Measurements from ENCODE around the gene PRR5L. TPM values are rescaled to one million over a fixed set of nuclear protein-coding genes. Genes with fewer than 3 reads are reported as not detected.

Gene PRR5L
- total RNA-seq, 1 donor, result 0.54 TPM

DNA sequence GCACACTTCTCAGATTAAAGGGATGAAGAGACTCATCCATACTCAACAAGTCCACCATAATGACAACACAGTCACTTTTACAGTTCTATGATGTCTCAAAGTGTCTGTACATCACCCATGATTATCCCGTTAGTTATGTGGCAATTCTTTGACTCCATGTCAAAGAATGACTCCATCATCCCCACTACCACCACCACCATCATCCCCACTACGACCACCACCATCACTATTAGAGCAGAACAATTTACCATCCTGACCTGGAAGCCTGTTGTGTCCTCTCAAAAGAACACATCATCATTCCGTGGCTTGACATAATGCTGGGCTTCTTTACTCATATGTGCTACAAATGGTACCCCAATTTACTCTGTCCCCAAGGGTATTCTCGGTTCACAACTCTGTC, 13.7 kb downstream of the PRR5L start:
- DNase-seq (ENCODE audit: low read depth), result no peak
- TF ChIP-seq, protein P1, sequence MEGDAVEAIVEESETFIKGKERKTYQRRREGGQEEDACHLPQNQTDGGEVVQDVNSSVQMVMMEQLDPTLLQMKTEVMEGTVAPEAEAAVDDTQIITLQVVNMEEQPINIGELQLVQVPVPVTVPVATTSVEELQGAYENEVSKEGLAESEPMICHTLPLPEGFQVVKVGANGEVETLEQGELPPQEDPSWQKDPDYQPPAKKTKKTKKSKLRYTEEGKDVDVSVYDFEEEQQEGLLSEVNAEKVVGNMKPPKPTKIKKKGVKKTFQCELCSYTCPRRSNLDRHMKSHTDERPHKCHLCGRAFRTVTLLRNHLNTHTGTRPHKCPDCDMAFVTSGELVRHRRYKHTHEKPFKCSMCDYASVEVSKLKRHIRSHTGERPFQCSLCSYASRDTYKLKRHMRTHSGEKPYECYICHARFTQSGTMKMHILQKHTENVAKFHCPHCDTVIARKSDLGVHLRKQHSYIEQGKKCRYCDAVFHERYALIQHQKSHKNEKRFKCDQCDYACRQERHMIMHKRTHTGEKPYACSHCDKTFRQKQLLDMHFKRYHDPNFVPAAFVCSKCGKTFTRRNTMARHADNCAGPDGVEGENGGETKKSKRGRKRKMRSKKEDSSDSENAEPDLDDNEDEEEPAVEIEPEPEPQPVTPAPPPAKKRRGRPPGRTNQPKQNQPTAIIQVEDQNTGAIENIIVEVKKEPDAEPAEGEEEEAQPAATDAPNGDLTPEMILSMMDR (IDR thresholded peaks at IDR 0.05; ENCODE audit: insufficient read depth, low read length), result no peak
- no peak overlapping the region for H3K4me3 ChIP-seq (ENCODE audit: low read depth, low read length)

DNA sequence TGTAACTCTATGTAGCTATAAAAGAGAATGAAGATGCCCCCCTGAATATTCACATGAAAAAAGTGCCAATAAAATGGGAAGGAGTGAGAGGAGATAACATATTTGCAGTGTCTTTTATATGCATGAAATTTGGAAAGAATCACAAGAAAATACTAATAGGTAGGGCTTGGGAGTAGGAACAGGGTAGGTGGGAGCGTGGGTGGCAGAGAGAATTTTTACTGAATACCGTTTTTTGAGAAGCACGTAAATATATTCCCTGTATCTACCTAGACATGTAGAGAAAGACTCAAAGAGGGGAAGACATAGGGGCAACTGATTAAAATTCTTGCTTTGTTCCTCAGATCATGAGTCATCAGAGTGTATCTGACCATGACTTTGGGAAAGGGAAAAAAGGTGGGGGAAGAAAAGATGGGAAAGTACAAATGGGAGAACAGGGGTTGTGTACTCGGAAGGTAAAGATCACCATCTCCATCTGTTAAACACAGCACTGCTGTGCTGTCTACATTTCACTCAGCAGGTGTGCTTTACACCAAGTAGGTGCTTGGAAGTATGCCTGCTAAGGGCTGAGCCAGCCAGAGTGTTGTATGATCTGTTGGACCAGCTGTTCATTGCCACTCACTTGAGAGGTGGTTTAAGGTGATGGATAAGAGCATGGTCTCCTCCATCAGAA, 16.0 kb downstream of the PRR5L start:
- H3K4me3 ChIP-seq (ENCODE audit: low read depth, low read length), result no peak overlapping the region
- TF ChIP-seq, protein P1 (IDR thresholded peaks at IDR 0.05; ENCODE audit: insufficient read depth, low read length), result no peak
- no peak for DNase-seq (ENCODE audit: low read depth)

DNA sequence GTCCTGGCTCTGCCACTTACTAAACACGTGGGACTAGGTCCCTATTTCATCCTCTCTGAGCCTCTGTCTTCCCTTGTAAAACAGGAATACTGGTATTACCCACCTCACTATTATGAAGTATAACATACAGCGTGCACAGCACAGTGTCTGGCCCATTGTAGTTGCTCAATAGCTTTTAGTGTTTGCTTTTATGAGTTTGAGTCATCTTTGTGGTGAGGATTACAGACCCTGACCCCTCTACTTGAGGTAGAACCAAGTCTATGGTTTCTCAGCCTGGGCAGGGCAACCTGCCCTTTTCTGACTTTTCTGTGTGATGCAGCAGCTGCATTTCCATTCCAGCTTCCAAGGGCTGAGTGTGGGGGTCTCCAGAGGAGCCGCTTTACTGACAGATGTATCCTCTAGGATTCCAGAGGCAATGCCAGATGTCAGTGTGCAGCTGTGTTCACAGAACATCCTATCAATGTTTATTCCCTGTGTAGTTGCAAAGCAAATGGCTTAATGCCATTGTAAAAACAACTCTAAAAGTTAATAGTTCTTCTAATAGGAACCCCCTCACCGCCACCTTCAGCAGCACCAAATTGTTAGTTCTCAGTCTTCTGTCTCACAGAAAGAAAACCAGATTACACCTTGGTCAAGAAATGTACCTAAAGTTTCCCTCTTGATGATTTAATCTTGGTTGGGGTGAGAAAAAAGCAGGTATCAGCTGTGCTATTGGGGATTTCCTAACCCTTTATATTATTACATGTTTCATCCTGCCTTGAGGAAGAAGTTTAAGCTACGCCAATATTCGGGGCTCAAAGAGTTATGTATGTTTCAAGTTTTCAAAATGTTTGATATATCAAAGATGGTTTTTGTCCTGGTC, 16.8 kb downstream of the PRR5L start:
- no peak overlapping the region for H3K4me3 ChIP-seq (ENCODE audit: low read depth, low read length)
- TF ChIP-seq, protein P1 (IDR thresholded peaks at IDR 0.05; ENCODE audit: insufficient read depth, low read length), result no peak
- no peak for DNase-seq (ENCODE audit: low read depth)

DNA sequence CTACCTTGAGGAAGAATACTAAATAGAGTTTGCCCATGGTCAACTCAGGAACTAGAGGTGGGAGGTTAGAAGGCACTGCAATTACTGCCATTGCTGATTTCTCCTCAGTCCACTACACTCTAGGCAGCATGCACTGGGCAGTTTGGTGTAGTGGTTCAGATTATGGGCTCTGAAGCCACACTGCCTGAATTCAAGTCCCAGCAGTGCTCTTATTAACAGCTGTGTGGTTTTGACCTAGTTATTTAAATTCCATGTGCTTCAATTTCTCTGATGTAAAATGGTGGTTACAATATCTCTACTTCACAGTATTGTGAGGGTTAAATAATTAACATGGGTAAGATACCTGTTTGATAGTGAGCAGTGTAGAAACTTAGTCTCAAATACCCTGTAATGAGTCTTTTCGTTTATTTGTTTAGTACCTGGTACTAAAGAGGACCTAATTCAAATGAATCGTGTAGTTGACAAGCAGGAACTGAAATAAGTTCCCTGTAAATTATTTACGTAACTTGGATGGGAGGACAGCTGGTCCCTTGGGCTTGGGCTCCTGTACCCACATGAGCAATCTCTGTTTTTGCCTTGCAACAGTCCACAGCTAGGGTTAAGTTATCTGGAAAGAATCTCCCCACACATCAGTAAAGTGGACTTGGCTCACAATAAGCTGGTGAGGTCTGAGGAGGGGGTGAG, 17.8 kb downstream of the PRR5L start:
- DNase-seq (ENCODE audit: low read depth), result no peak
- TF ChIP-seq, protein P1 (IDR thresholded peaks at IDR 0.05; ENCODE audit: insufficient read depth, low read length), result no peak
- no peak overlapping the region for H3K4me3 ChIP-seq (ENCODE audit: low read depth, low read length)

DNA sequence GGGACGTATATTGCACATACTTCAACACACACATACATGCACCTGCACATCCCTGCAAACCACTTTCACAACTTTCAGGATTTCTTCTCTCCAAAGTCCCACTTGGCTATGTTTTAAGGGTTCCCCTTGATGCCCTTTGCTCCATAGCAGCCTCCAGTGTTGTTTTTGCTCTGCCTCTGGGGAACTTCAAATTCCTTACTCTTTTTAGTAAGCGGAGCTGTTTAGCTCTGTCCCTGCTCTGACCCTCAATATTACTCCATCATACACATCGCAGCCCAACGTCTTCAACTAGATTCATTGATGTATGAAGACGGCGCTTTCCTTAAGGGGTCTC, 18.3 kb downstream of the PRR5L start:
- no peak overlapping the region for H3K4me3 ChIP-seq (ENCODE audit: low read depth, low read length)
- no peak for DNase-seq (ENCODE audit: low read depth)
- TF ChIP-seq, protein P1 (IDR thresholded peaks at IDR 0.05; ENCODE audit: insufficient read depth, low read length), result no peak

DNA sequence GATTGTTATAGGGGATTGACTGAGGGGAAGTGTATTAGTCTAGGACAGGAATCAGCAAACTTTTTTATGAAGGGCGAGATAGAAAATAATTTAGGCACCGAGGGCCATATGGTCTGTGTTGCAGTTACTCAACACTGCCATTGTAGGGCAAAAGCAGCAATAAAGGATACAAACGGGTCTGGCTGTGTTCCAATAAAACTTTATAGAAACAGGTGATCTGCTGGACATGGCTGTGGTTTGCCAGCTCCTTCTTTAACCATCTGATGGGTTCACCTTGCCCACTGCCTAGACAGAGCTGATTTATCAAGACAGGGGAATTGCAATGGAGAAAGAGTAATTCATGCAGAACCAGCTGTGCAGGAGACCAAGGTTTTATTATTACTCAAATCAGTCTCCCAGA, 20.0 kb downstream of the PRR5L start:
- TF ChIP-seq, protein P1 (IDR thresholded peaks at IDR 0.05; ENCODE audit: insufficient read depth, low read length), result no peak
- DNase-seq (ENCODE audit: low read depth), result no peak
- H3K4me3 ChIP-seq (ENCODE audit: low read depth, low read length), result no peak overlapping the region

Measured in fibroblast of the aortic adventitia (primary cell).